Smooth muscle cell (in vitro differentiated cells): Measurements from ENCODE around the gene TMEM200A. TPM values are rescaled to one million over a fixed set of nuclear protein-coding genes. Genes with fewer than 3 reads are reported as not detected.
A peak's percentile ranks its signal among the peaks of the same experiment; 100 is the strongest.

Experiments used
- DNase-seq: peaks from one replicate; lab custom pipeline; 2025; ENCODE audit not compliant: unreplicated experiment; lab: John Stamatoyannopoulos, UW
- H2AFZ ChIP-seq: fragments of 200-600 bp; sonication (generic); 2 replicates; pipeline ENCODE4 v1.6.0; 2016; ENCODE audit warnings: antibody characterized with exemption, low read depth, mild to moderate bottlenecking
- H3F3A ChIP-seq: fragments of 200-600 bp; sonication (generic); 2 replicates; pipeline ENCODE4 v1.6.0; 2017; ENCODE audit warnings: antibody characterized with exemption, low read depth
- H3K27ac ChIP-seq: fragments of 200-600 bp; sonication (generic); 2 replicates; pipeline ENCODE4 v1.5.1; 2016; ENCODE audit warnings: low read depth, mild to moderate bottlenecking
- H3K27me3 ChIP-seq: fragments of 200-600 bp; sonication (generic); 2 replicates; pipeline ENCODE4 v1.6.1; 2016; ENCODE audit warnings: low read depth, mild to moderate bottlenecking
- H3K36me3 ChIP-seq: fragments of 200-600 bp; sonication (generic); 2 replicates; pipeline ENCODE4 v1.5.1; 2016; ENCODE audit warnings: low read depth
- H3K4me1 ChIP-seq: fragments of 200-600 bp; sonication (generic); 2 replicates; pipeline ENCODE4 v1.5.1; 2016; ENCODE audit warnings: low read depth
- H3K4me2 ChIP-seq: fragments of 200-600 bp; sonication (generic); 2 replicates; pipeline ENCODE4 v1.6.0; 2016; ENCODE audit warnings: mild to moderate bottlenecking
- H3K4me3 ChIP-seq: fragments of 200-600 bp; sonication (generic); 2 replicates; pipeline ENCODE4 v1.5.1; 2016; ENCODE audit warnings: mild to moderate bottlenecking
- H3K79me2 ChIP-seq: fragments of 200-600 bp; sonication (generic); 2 replicates; pipeline ENCODE4 v1.6.0; 2016; ENCODE audit warnings: low read depth, mild to moderate bottlenecking
- H3K9ac ChIP-seq: fragments of 200-600 bp; sonication (generic); 2 replicates; pipeline ENCODE4 v1.6.0; 2016; ENCODE audit warnings: low read depth
- H3K9me3 ChIP-seq: fragments of 200-600 bp; sonication (generic); replicated peaks from 2 replicates; pipeline ENCODE4 v1.5.1; 2016; ENCODE audit warnings: low read depth
- H4K20me1 ChIP-seq: fragments of 200-600 bp; sonication (generic); 2 replicates; pipeline ENCODE4 v1.6.0; 2016; ENCODE audit warnings: low read depth
- WGBS: methylation state at CpG from one replicate; pipeline ENCODE4 v1.1.7; 2016; ENCODE audit warnings: low lambda C conversion rate; 5-methylcytosine and 5-hydroxymethylcytosine counted together
- polyA plus RNA-seq: library from polyadenylated mRNA; unstranded; fragments of >200 nt; fragmentation: Nextera tagmentation; extraction: Ambion mirVana; gene quantifications from 2 replicates; pipeline ENCODE4 v1.2.1, GENCODE V29; 2016
- total RNA-seq: library from RNA; depleted of rRNA; stranded (reverse); fragments of >200 nt; gene quantifications from 2 replicates; pipeline ENCODE4 v1.2.3, GENCODE V29; 2014
- TF ChIP-seq, protein P1 (sequence below): fragments of 200-600 bp; sonication (generic); IDR thresholded peaks from 2 replicates; pipeline ENCODE4 v1.5.1; 2017; ENCODE audit warnings: borderline replicate concordance, mild to moderate bottlenecking, antibody characterized with exemption; ENCODE audit not compliant: insufficient read depth, poor library complexity, severe bottlenecking

TMEM200A gene
- total and polyA plus RNA-seq, 2 experiments from 2014 or later = 84.7 to 116 TPM

DNA sequence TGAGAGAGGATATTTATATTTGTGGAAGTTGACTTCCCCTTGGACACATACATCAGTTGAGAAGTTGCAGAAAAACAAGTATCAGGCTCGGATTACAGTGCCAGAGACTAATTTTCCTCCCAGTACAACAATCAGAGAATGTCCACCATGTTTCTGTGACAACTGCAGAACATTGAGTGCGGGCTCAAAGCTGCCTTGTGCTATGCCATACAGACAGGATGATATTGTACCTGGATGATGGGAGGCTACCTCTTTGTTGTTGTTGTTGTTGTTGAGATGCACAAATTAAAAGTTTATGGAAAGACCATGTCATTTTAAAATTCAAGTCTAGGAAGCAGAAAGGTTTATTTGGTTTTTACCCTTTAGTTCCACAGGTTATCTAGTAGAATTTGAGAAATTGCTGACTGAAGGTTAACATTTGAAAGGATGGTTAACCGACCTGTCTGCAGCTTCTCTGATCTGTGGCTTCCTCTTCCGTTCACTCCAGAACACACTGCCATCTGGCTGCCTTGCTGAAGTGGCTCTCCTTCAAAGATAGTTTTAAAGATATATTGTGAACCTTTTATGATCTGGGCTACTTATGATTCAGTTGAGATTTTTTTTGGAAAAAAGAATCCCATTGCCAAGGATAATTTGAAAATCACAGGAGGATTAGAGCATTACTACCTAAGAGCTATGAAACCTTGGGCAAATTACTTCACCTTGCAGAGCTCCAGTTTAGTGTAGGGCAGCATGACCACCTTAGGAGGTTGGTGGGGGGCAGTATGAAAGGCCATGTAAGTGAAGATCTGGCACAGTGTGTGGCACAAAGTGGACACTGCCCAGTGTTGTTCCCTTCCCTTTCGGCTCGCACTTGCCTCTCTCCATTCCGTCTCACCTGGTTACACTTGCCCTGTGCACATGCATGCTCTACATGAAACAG is 15.9 kb downstream of the TMEM200A start:
- H3K4me1 ChIP-seq = peaks cover 15% of the 10 kb centered on the region
- no peaks in the 10 kb centered on the region for H3F3A ChIP-seq
- no peak for DNase-seq
- TF ChIP-seq, protein P1, sequence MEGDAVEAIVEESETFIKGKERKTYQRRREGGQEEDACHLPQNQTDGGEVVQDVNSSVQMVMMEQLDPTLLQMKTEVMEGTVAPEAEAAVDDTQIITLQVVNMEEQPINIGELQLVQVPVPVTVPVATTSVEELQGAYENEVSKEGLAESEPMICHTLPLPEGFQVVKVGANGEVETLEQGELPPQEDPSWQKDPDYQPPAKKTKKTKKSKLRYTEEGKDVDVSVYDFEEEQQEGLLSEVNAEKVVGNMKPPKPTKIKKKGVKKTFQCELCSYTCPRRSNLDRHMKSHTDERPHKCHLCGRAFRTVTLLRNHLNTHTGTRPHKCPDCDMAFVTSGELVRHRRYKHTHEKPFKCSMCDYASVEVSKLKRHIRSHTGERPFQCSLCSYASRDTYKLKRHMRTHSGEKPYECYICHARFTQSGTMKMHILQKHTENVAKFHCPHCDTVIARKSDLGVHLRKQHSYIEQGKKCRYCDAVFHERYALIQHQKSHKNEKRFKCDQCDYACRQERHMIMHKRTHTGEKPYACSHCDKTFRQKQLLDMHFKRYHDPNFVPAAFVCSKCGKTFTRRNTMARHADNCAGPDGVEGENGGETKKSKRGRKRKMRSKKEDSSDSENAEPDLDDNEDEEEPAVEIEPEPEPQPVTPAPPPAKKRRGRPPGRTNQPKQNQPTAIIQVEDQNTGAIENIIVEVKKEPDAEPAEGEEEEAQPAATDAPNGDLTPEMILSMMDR = no peak
- no peaks in the 10 kb centered on the region for H3K36me3 ChIP-seq
- WGBS = 87% methylated on average over 7 of the region's 7 CpGs
- H3K4me3 ChIP-seq = no peak overlapping the region
- H3K27ac ChIP-seq = no peak overlapping the region
- no peak overlapping the region for H2AFZ ChIP-seq
- no peak overlapping the region for H3K9ac ChIP-seq
- H3K79me2 ChIP-seq = peaks cover 95% of the 10 kb centered on the region
- H3K4me2 ChIP-seq = no peak overlapping the region
- peaks cover 100% of the 10 kb centered on the region for H4K20me1 ChIP-seq
- no peaks in the 10 kb centered on the region for H3K27me3 ChIP-seq
- no peaks in the 10 kb centered on the region for H3K9me3 ChIP-seq

DNA sequence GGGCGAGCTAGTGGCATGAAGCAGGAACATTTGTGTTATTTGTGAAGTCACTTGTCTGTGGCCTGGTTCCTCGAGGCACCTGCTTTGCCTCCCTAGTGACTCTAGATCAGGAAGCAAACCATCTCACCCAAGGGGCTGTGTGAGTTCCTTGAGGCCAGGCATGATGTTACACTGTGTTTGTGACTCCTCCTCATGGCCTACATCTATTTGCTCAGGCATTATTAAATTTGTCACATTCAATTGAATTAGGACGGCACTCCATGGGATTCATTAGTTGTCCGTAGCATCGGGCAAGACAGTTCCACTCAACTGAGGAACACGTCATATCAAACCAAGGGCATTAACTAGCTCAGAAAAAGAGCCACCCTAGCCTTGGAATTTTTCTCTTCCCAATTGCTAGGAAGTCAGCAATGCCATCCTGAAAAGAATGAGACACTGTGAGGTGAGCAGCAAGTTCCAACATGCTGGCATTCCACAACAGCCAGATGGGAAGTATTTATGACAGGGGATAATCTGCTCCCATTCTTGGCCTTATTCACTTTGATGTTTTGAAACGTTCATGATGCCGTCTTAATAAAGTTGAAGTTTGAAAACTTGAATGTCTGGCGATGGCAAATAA is 17.2 kb downstream of the TMEM200A start:
- no peak for DNase-seq
- Histone ChIP-seq H3K27ac (peak overlapping the region; percentile 72), H2AFZ (no peak overlapping the region), H3K4me1 (peaks cover 15% of the 10 kb centered on the region), H3K36me3 (peaks cover 5% of the 10 kb centered on the region), H3K27me3 (no peaks in the 10 kb centered on the region), H3K9me3 (no peaks in the 10 kb centered on the region), H3K9ac (no peak overlapping the region), H3F3A (no peaks in the 10 kb centered on the region), H3K79me2 (peaks cover 95% of the 10 kb centered on the region), H4K20me1 (peaks cover 99% of the 10 kb centered on the region), H3K4me2 (no peak overlapping the region), H3K4me3 (no peak overlapping the region)
- TF ChIP-seq, protein P1 = no peak
- 77% methylated on average over 9 of the region's 9 CpGs for WGBS

DNA sequence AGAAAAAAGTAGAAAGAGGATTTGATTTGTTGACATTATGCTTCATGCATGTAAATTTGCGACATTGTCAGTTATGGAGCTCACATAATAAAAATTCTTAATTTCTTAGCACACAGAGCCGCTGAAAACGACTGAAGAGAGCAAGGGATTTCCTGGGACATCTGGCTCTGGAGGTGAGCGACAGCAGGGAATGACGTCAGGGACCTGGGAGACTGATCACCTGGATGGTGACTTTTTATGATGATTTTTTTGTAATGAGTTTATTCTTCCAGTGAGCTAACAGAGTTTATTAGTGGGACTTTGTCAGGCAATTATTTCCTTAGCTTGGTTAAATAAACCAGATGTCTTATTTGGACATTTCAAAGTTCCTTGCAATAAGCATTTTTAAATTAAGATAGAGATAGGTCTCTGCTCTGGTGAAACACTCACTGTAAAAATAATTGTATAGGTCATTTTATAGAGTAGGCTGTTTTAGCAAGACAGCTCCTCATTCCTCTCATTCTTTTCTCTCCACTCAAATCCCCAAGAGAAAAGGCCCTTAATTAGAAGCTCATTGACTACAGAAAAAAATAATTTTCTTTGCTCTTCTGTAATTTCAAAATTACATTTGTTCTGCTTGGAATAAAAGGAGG is 19.4 kb downstream of the TMEM200A start:
- peaks cover 15% of the 10 kb centered on the region for H3K4me1 ChIP-seq
- no peak overlapping the region for H3K9ac ChIP-seq
- H3K9me3 ChIP-seq = no peaks in the 10 kb centered on the region
- H4K20me1 ChIP-seq = peaks cover 99% of the 10 kb centered on the region
- H3K4me2 ChIP-seq = peak overlapping the region; percentile 64
- TF ChIP-seq, protein P1 = no peak
- H2AFZ ChIP-seq = no peak overlapping the region
- H3K27ac ChIP-seq = peak overlapping the region; percentile 72
- peaks cover 15% of the 10 kb centered on the region for H3K36me3 ChIP-seq
- peaks cover 96% of the 10 kb centered on the region for H3K79me2 ChIP-seq
- 52% methylated on average over 5 of the region's 5 CpGs for WGBS
- no peaks in the 10 kb centered on the region for H3K27me3 ChIP-seq
- no peak for DNase-seq
- no peaks in the 10 kb centered on the region for H3F3A ChIP-seq
- H3K4me3 ChIP-seq = no peak overlapping the region
